K562 (cell line): ENCODE results near the gene CLEC10A. TPM values are rescaled to one million over a fixed set of nuclear protein-coding genes. Genes with fewer than 3 reads are reported as not detected.

ENCODE experiments used
- ATAC-seq: fragments of 200-7000 bp; cut with Tn5 transposase; 3 replicates; pipeline ENCODE4 v1.9.1; 2020; ENCODE audit warnings: moderate library complexity
- BruUV-seq: library from RNA; stranded (reverse); fragments of 400-500 nt; replicated peaks from 2 replicates; lab custom pipeline; 2021; lab: Mats Ljungman, UMichigan
- CTCF ChIA-PET: fragments of 300-600 bp; formaldehyde crosslinking; extraction: SDS; loops from one replicate; lab custom pipeline; 2021; ENCODE audit warnings: low intra/inter-chr PET ratio; lab: Yijun Ruan, JAX
- POLR2A ChIA-PET: fragments of 300-600, 350-650 bp; sonication (Branson Sonifier 250); formaldehyde crosslinking; extraction: SDS; loops from one replicate; lab custom pipeline; 2021; ENCODE audit warnings: antibody characterized with exemption, inconsistent platforms; lab: Yijun Ruan, JAX
- DNase-seq, 4 experiments: peaks; one replicate each; pipeline versions ENCODE4 v3.0.0 to v3.0.0-alpha.2; 2011 to 2018; ENCODE audit warnings: low spot score in 3 of 4, mixed read lengths in 3 of 4; ENCODE audit errors: extremely low read depth in 1 of 4
- FAIRE-seq: peaks from 2 replicates; lab custom pipeline; 2011; peaks lifted over from hg19 to GRCh38; lab: Jason Lieb, UNC
- H2AFZ ChIP-seq: 2 replicates; pipeline ENCODE4 v1.6.0; 2011; ENCODE audit warnings: low read depth, low read length, control low read depth, inconsistent platforms
- H3K27ac ChIP-seq: fragments of 200-600 bp; 3 replicates; pipeline ENCODE4 v1.8.0; 2011; ENCODE audit warnings: low read depth, mild to moderate bottlenecking, control low read depth, inconsistent platforms, low read length, moderate library complexity, mixed read lengths; ENCODE audit errors: extremely low read depth
- H3K27me3 ChIP-seq, 2 experiments: fragments of 300-600 bp in 1 of 2; 2 replicates in 1 of 2; 3 replicates in 1 of 2; pipeline versions ENCODE4 v1.6.0 to v1.8.0; 2011; ENCODE audit warnings: inconsistent platforms in 2 of 2, low read length in 2 of 2, mild to moderate bottlenecking in 1 of 2, mixed read lengths in 1 of 2, moderate library complexity in 1 of 2; ENCODE audit not compliant: control insufficient read depth in 2 of 2, insufficient read depth in 2 of 2
- H3K36me3 ChIP-seq: fragments of 300-600 bp; 3 replicates; pipeline ENCODE4 v1.8.0; 2011; ENCODE audit warnings: mild to moderate bottlenecking, low read length, inconsistent platforms; ENCODE audit not compliant: control insufficient read depth, insufficient read depth
- H3K4me1 ChIP-seq, 2 experiments: fragments of 200-600 bp in 1 of 2; replicated peaks in 1 of 2; 2 replicates in 1 of 2; 3 replicates in 1 of 2; pipeline versions ENCODE4 v1.5.1 to v1.8.0; 2011; ENCODE audit warnings: inconsistent platforms in 2 of 2, low read length in 2 of 2, mild to moderate bottlenecking in 1 of 2, mixed read lengths in 1 of 2, moderate library complexity in 1 of 2; ENCODE audit not compliant: control insufficient read depth in 2 of 2, insufficient read depth in 2 of 2
- H3K4me2 ChIP-seq: 2 replicates; pipeline ENCODE4 v1.6.1; 2011; ENCODE audit warnings: low read length, control low read depth, inconsistent platforms, mixed read lengths; ENCODE audit not compliant: insufficient read depth
- H3K4me3 ChIP-seq: fragments of 200-600 bp; sonication (generic), shearing (Covaris generic); 2 replicates; pipeline ENCODE4 v1.5.1; 2016; ENCODE audit warnings: control low read depth, inconsistent platforms
- H3K79me2 ChIP-seq: fragments of 200-600 bp; 3 replicates; pipeline ENCODE4 v1.8.0; 2011; ENCODE audit warnings: low read length, inconsistent platforms; ENCODE audit not compliant: control insufficient read depth, insufficient read depth
- H3K9ac ChIP-seq, 2 experiments: 2 replicates each; pipeline versions ENCODE4 v1.6.0 to v1.6.1; 2011; ENCODE audit warnings: low read depth in 2 of 2, low read length in 2 of 2, control low read depth in 1 of 2, inconsistent platforms in 1 of 2, mild to moderate bottlenecking in 1 of 2, mixed read lengths in 1 of 2; ENCODE audit not compliant: insufficient read depth in 1 of 2
- H3K9me1 ChIP-seq: one replicate; pipeline ENCODE4 v1.6.0; 2011; ENCODE audit warnings: inconsistent platforms, mild to moderate bottlenecking, low read length, moderate library complexity; ENCODE audit not compliant: control insufficient read depth, insufficient read depth
- H3K9me3 ChIP-seq: replicated peaks from 2 replicates; pipeline ENCODE4 v1.5.1; 2011; ENCODE audit warnings: low read depth, low read length, inconsistent platforms; ENCODE audit not compliant: control insufficient read depth, insufficient read depth
- H4K20me1 ChIP-seq: replicated peaks from 2 replicates; pipeline ENCODE4 v1.6.1; 2011; ENCODE audit warnings: low read length, inconsistent platforms, mixed read lengths; ENCODE audit not compliant: control insufficient read depth, insufficient read depth
- BACH1 ChIP-seq: fragments of 200-800 bp; sonication (Bioruptor generic); IDR thresholded peaks from 2 replicates; pipeline ENCODE4 v1.6.1; 2016; ENCODE audit warnings: missing genetic modification characterization, missing compliant biosample characterization
- ESRRB ChIP-seq: fragments of 250-450 bp; sonication (Bioruptor Pico); IDR thresholded peaks from 2 replicates; pipeline ENCODE4 v1.5.0; 2020; ENCODE audit warnings: mild to moderate bottlenecking, moderate library complexity, borderline replicate concordance
- FOXP1 ChIP-seq: sonication (generic); formaldehyde crosslinking; IDR thresholded peaks from 2 replicates; pipeline ENCODE4 v1.8.0; 2022; ENCODE audit warnings: mild to moderate bottlenecking, missing genetic modification reagents
- GTF2A2 ChIP-seq: IDR thresholded peaks from 2 replicates; pipeline ENCODE4 v1.6.1; 2016; ENCODE audit warnings: mild to moderate bottlenecking, missing genetic modification characterization, missing compliant biosample characterization
- HNRNPUL1 ChIP-seq: fragments of 200-400 bp; formaldehyde crosslinking; IDR thresholded peaks from 2 replicates; pipeline ENCODE4 v1.6.1; 2017; ENCODE audit warnings: low read length
- JUND ChIP-seq, 2 experiments: IDR thresholded peaks; 2 replicates in 1 of 2; 3 replicates in 1 of 2; pipeline ENCODE4 v1.6.1; 2011; ENCODE audit warnings: borderline replicate concordance in 2 of 2, low read depth in 2 of 2, low read length in 2 of 2, improper control_type of control experiment in 1 of 2, missing biosample characterization in 1 of 2, missing genetic modification characterization in 1 of 2, missing genetic modification reagents in 1 of 2
- LCOR ChIP-seq: sonication (generic); formaldehyde crosslinking; IDR thresholded peaks from 2 replicates; pipeline ENCODE4 v1.8.0; 2022; ENCODE audit warnings: mild to moderate bottlenecking, missing genetic modification reagents
- MECOM ChIP-seq: fragments of 250-450 bp; sonication (Bioruptor Pico); IDR thresholded peaks from 2 replicates; pipeline ENCODE4 v1.8.0; 2022; ENCODE audit warnings: inconsistent platforms
- NFIX ChIP-seq: fragments of 250-450 bp; sonication (Bioruptor Pico); IDR thresholded peaks from 2 replicates; pipeline ENCODE4 v1.4.0; 2020; ENCODE audit warnings: low read depth, mild to moderate bottlenecking, moderate library complexity
- NR3C1 ChIP-seq: sonication (generic); formaldehyde crosslinking; IDR thresholded peaks from 2 replicates; pipeline ENCODE4 v1.8.1; 2022; ENCODE audit warnings: missing genetic modification reagents
- PCBP1 ChIP-seq: fragments of 200-400 bp; formaldehyde crosslinking; IDR thresholded peaks from 2 replicates; pipeline ENCODE4 v1.6.1; 2018; ENCODE audit warnings: mild to moderate bottlenecking, low read depth, low read length; ENCODE audit not compliant: poor library complexity, severe bottlenecking
- RBFOX2 ChIP-seq: fragments of 200-400 bp; formaldehyde crosslinking; IDR thresholded peaks from 2 replicates; pipeline ENCODE4 v1.6.1; 2017; ENCODE audit warnings: low read depth, mild to moderate bottlenecking, low read length, moderate library complexity
- SMARCE1 ChIP-seq: fragments of 450-650 bp; IDR thresholded peaks from 2 replicates; pipeline ENCODE4 v1.7.1; 2016; ENCODE audit warnings: mild to moderate bottlenecking
- TCF7 ChIP-seq: sonication (generic); IDR thresholded peaks from 2 replicates; pipeline ENCODE4 v1.6.1; 2016; ENCODE audit warnings: antibody characterized with exemption, borderline replicate concordance
- TEAD1 ChIP-seq, 2 experiments: fragments of 450-650 bp in 1 of 2; sonication (generic) in 1 of 2; formaldehyde crosslinking; IDR thresholded peaks; 2 replicates each; pipeline versions ENCODE4 v1.4.0 to v1.8.0; 2020 to 2022; ENCODE audit warnings: mild to moderate bottlenecking in 2 of 2, missing genetic modification reagents in 1 of 2
- XRCC5 ChIP-seq: fragments of 200-400 bp; formaldehyde crosslinking; IDR thresholded peaks from 2 replicates; pipeline ENCODE4 v1.6.1; 2017; ENCODE audit warnings: low read depth, mild to moderate bottlenecking, low read length
- ZEB2 ChIP-seq: fragments of 450-650 bp; IDR thresholded peaks from 2 replicates; pipeline ENCODE4 v1.6.1; 2016
- ZSCAN32 ChIP-seq: fragments of 450-650 bp; formaldehyde crosslinking; IDR thresholded peaks from 2 replicates; pipeline ENCODE4 v1.4.0; 2020; ENCODE audit warnings: mild to moderate bottlenecking, moderate library complexity
- WGBS: fragments of 100-300 bp; shearing (Covaris generic); methylation state at CpG from one replicate; pipeline ENCODE4 v1.1.6; 2016; ENCODE audit warnings: low coverage, mixed read lengths; ENCODE audit not compliant: insufficient coverage; ENCODE audit errors: missing lambda C conversion rate; 5-methylcytosine and 5-hydroxymethylcytosine counted together
- in situ Hi-C: fragments of 300-500 bp; cut with MboI; formaldehyde crosslinking; loops from 4 replicates; pipeline ENCODE4 v1.15.0; 2018; ENCODE audit warnings: inconsistent platforms, mixed read lengths
- intact Hi-C: fragments of 100-400 bp; cut with micrococcal nuclease; formaldehyde crosslinking; loops from 2 replicates; pipeline ENCODE4 v1.14.2; 2022
- polyA plus RNA-seq, 8 experiments: library from polyadenylated mRNA; depleted of rRNA in 4 of 8; stranded (reverse) in 5 of 8; unstranded in 3 of 8; fragments of >200 nt; fragmentation: Nextera tagmentation in 2 of 8; fragmentation: Illumina TruSeq in 1 of 8; extraction: Ambion mirVana in 2 of 8; extraction: Trizol in 1 of 8; gene quantifications; 2 replicates each; pipeline versions ENCODE4 v1.2.1 to v1.2.3, GENCODE V29; 2011 to 2014; ENCODE audit warnings: inconsistent platforms in 1 of 8, missing spikeins in 1 of 8
- total RNA-seq, 7 experiments: library from RNA; depleted of rRNA in 6 of 7; stranded (reverse); fragments of >200 nt in 6 of 7; fragmentation: Illumina TruSeq in 2 of 7; extraction: Trizol in 2 of 7; gene quantifications; 2 replicates each; pipeline versions ENCODE4 v1.2.1 to v1.2.3, GENCODE V29; 2011 to 2021; ENCODE audit warnings: low replicate concordance in 1 of 7
- TF ChIP-seq, protein P1 (sequence below): sonication (generic); IDR thresholded peaks from 2 replicates; pipeline ENCODE4 v1.6.1; 2016
- TF ChIP-seq, protein P2 (sequence below): fragments of 450-650 bp; formaldehyde crosslinking; IDR thresholded peaks from 2 replicates; pipeline ENCODE4 v1.4.0; 2022; ENCODE audit warnings: missing genetic modification characterization

CLEC10A gene
- total and polyA plus RNA-seq, 9 of the 15 experiments (the other 6 are each of a cell fraction or from before 2014, with no cell fraction given) = 0.04 to 0.11 (median 0.05) TPM; not detected in 6

DNA sequence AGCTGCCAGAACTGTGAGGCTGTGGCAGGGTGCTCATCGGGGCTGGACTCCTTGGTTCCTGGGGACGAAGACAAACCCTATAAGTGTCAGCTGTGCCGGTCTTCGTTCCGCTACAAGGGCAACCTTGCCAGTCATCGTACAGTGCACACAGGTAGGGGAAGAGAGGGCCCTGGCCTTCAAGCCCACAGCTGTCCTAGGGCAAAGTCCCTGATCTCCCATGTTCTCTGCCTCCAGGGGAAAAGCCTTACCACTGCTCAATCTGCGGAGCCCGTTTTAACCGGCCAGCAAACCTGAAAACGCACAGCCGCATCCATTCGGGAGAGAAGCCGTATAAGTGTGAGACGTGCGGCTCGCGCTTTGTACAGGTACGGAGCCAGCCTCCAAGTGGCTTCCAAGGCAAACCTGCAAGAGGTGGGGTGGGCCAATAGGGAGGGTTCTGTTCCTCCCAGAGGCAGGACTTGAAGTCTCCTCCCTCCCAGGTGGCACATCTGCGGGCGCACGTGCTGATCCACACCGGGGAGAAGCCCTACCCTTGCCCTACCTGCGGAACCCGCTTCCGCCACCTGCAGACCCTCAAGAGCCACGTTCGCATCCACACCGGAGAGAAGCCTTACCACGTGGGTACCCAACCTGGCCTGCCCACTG is 53.5 kb downstream of the CLEC10A start:
- CTCF ChIA-PET = no interaction called here
- no peak overlapping the region for H3K4me2 ChIP-seq
- H3K79me2 ChIP-seq = peaks cover 16% of the 10 kb centered on the region
- peaks cover 27 to 35% of the 10 kb centered on the region in 2 experiments for H3K4me1 ChIP-seq
- POLR2A ChIA-PET = no interaction called here
- FAIRE-seq (no peak), DNase-seq (no peak), ATAC-seq (no peak)
- no peak for TF ChIP-seq NR3C1 (CRISPR knock-in tag)
- TF ChIP-seq PCBP1 = no peak
- TF ChIP-seq HNRNPUL1 = no peak
- TF ChIP-seq ESRRB (CRISPR knock-in tag) = no peak
- no peak for TF ChIP-seq NFIX
- TF ChIP-seq, protein P1, sequence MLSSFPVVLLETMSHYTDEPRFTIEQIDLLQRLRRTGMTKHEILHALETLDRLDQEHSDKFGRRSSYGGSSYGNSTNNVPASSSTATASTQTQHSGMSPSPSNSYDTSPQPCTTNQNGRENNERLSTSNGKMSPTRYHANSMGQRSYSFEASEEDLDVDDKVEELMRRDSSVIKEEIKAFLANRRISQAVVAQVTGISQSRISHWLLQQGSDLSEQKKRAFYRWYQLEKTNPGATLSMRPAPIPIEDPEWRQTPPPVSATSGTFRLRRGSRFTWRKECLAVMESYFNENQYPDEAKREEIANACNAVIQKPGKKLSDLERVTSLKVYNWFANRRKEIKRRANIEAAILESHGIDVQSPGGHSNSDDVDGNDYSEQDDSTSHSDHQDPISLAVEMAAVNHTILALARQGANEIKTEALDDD = no peak
- no peak for TF ChIP-seq RBFOX2
- no peak for TF ChIP-seq TCF7
- TF ChIP-seq JUND (IDR thresholded peaks at IDR 0.05; ENCODE audit: borderline replicate concordance, low read depth, low read length) = no peak
- no peak for TF ChIP-seq JUND (tag; IDR thresholded peaks at IDR 0.05; ENCODE audit: borderline replicate concordance, low read depth, low read length)
- TF ChIP-seq, protein P2, sequence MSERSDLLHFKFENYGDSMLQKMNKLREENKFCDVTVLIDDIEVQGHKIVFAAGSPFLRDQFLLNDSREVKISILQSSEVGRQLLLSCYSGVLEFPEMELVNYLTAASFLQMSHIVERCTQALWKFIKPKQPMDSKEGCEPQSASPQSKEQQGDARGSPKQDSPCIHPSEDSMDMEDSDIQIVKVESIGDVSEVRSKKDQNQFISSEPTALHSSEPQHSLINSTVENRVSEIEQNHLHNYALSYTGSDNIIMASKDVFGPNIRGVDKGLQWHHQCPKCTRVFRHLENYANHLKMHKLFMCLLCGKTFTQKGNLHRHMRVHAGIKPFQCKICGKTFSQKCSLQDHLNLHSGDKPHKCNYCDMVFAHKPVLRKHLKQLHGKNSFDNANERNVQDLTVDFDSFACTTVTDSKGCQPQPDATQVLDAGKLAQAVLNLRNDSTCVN = no peak
- TF ChIP-seq MECOM (CRISPR knock-in tag) = no peak
- TF ChIP-seq XRCC5 = no peak
- TF ChIP-seq TEAD1 (CRISPR knock-in tag; IDR thresholded peaks at IDR 0.05) = no peak
- no peak for TF ChIP-seq BACH1
- no peak for TF ChIP-seq ZSCAN32 (CRISPR knock-in tag)
- no peak for TF ChIP-seq ZEB2
- no peak for TF ChIP-seq SMARCE1
- no peak for TF ChIP-seq GTF2A2 (tag)
- TF ChIP-seq FOXP1 (CRISPR knock-in tag) = no peak
- TF ChIP-seq LCOR (CRISPR knock-in tag) = no peak
- H3K9me3 ChIP-seq = no peaks in the 10 kb centered on the region
- 90% methylated on average over 18 of the region's 29 CpGs for WGBS
- no peak overlapping the region for H2AFZ ChIP-seq
- BruUV-seq = no TSS peak
- no peaks in the 10 kb centered on the region for H3K27me3 ChIP-seq
- H4K20me1 ChIP-seq = no peaks in the 10 kb centered on the region
- in situ Hi-C loops (loop anchor here (25.0 kb wide), 1 partner anchor 536 kb away; the partner anchor contains the start of genes SENP3 and TNFSF13), intact Hi-C loops (no loop called here)
- no peaks in the 10 kb centered on the region for H3K9me1 ChIP-seq
- H3K27ac ChIP-seq = no peak overlapping the region
- peaks cover 10% of the 10 kb centered on the region; the same call in 2 of the 3 replicates for H3K36me3 ChIP-seq
- peak overlapping the region in 1 of 2 experiments; percentile 50; a peak in 2 of 4 replicates for H3K9ac ChIP-seq
- H3K4me3 ChIP-seq = no peak overlapping the region
